CD8-positive, alpha-beta memory T cell (primary cell): ENCODE data around the gene TSPAN3. TPM values are rescaled to one million over a fixed set of nuclear protein-coding genes. Genes with fewer than 3 reads are reported as not detected.

Experiments
- CTCF ChIA-PET: fragments of 350-600 bp; sonication (Branson Sonifier 250); formaldehyde crosslinking; loops from one replicate; lab custom pipeline; 2021; ENCODE audit warnings: antibody characterized with exemption; lab: Charles Lee
- POLR2A ChIA-PET: fragments of 350-600 bp; sonication (Branson Sonifier 250); formaldehyde crosslinking; loops from one replicate; lab custom pipeline; 2021; ENCODE audit warnings: antibody characterized with exemption; lab: Charles Lee
- DNase-seq, 5 donors: peaks; one replicate each; pipeline versions ENCODE4 v3.0.0 to v3.0.0-alpha.2; 2020 to 2022; ENCODE audit warnings: mixed read lengths in 1 of 5
- H3K27ac ChIP-seq: one replicate; pipeline ENCODE4 v1.7.0; 2013; ENCODE audit warnings: low read depth, mild to moderate bottlenecking, low read length, moderate library complexity
- H3K27me3 ChIP-seq: 2 replicates; pipeline ENCODE4 v1.7.0; 2013; ENCODE audit warnings: low read length, mild to moderate bottlenecking; ENCODE audit not compliant: insufficient read depth, poor library complexity, severe bottlenecking
- H3K36me3 ChIP-seq: 2 replicates; pipeline ENCODE4 v1.7.0; 2013; ENCODE audit warnings: mild to moderate bottlenecking, low read length, moderate library complexity; ENCODE audit not compliant: insufficient read depth
- H3K4me1 ChIP-seq: 2 replicates; pipeline ENCODE4 v1.7.0; 2013; ENCODE audit warnings: mild to moderate bottlenecking, low read length, moderate library complexity; ENCODE audit not compliant: insufficient read depth
- H3K4me3 ChIP-seq: 2 replicates; pipeline ENCODE4 v1.7.0; 2013; ENCODE audit warnings: mild to moderate bottlenecking, low read length
- H3K9me3 ChIP-seq: 2 replicates; pipeline ENCODE4 v1.7.0; 2013; ENCODE audit warnings: mild to moderate bottlenecking, low read length
- H3K27ac Mint-ChIP-seq, 8 donors: one replicate each; pipeline ENCODE4 v1.8.0; 2020 to 2021; ENCODE audit warnings: mixed read lengths in 8 of 8, mild to moderate bottlenecking in 6 of 8, inconsistent platforms in 3 of 8, moderate library complexity in 3 of 8
- H3K27me3 Mint-ChIP-seq, 2 donors: one replicate each; pipeline ENCODE4 v1.8.0; 2020 to 2021; ENCODE audit warnings: mixed read lengths in 2 of 2, mild to moderate bottlenecking in 1 of 2, moderate library complexity in 1 of 2
- H3K36me3 Mint-ChIP-seq, 3 donors: one replicate each; pipeline ENCODE4 v1.8.0; 2020 to 2021; ENCODE audit warnings: mixed read lengths in 3 of 3, inconsistent platforms in 1 of 3, mild to moderate bottlenecking in 1 of 3
- H3K4me1 Mint-ChIP-seq, 3 donors: one replicate each; pipeline ENCODE4 v1.8.0; 2020 to 2021; ENCODE audit warnings: mixed read lengths in 3 of 3, inconsistent platforms in 1 of 3, mild to moderate bottlenecking in 1 of 3
- H3K4me3 Mint-ChIP-seq, 7 donors: one replicate each; pipeline ENCODE4 v1.8.0; 2020 to 2021; ENCODE audit warnings: mixed read lengths in 7 of 7, mild to moderate bottlenecking in 6 of 7, moderate library complexity in 4 of 7, inconsistent platforms in 2 of 7
- H3K9me3 Mint-ChIP-seq, 5 donors: one replicate each; pipeline ENCODE4 v1.8.0; 2020 to 2022; ENCODE audit warnings: mixed read lengths in 5 of 5, mild to moderate bottlenecking in 3 of 5, moderate library complexity in 2 of 5, inconsistent platforms in 1 of 5
- polyA plus RNA-seq: library from polyadenylated mRNA; unstranded; fragments of 300-500 nt; fragmentation: Illumina TruSeq; gene quantifications from one replicate; pipeline ENCODE4 v1.2.3, GENCODE V29; 2021
- total RNA-seq, 2 experiments: library from RNA; stranded (reverse); gene quantifications; one replicate each; pipeline ENCODE4 v1.2.3, GENCODE V29; 2021

TSPAN3 gene
- total and polyA plus RNA-seq, 3 experiments from 2014 or later, result 45.2 to 60.5 (median 59.3) TPM

- Histone ChIP-seq H3K27me3 (no peaks in the 10 kb centered on the region), H3K27ac (no peak overlapping the region), H3K4me1 (peaks cover 21% of the 10 kb centered on the region), H3K4me3 (no peak overlapping the region), H3K36me3 (peaks cover 28% of the 10 kb centered on the region), H3K9me3 (no peaks in the 10 kb centered on the region)
- H3K9me3 Mint-ChIP-seq, result no peaks in the 10 kb centered on the region
- no peak overlapping the region for H3K4me3 Mint-ChIP-seq
- DNase-seq, result peak in 1 of 5 donors; percentile 27
- ChIA-PET POLR2A (no interaction called here), CTCF (interaction anchor here (1.2 to 6.6 kb wide), 3 partner anchors 8 to 53 kb away, joined by 3 to 78 read pairs (median 6); partner anchors contain the start of gene PSTPIP1)
- peaks cover 22 to 43% (median 30%) of the 10 kb centered on the region in 3 donors for H3K4me1 Mint-ChIP-seq
- peaks cover 7 to 80% (median 7%) of the 10 kb centered on the region in 3 donors for H3K36me3 Mint-ChIP-seq
- peak overlapping the region; percentile 36 to 84 (median 56) for H3K27ac Mint-ChIP-seq
- no peaks in the 10 kb centered on the region for H3K27me3 Mint-ChIP-seq
Observed at GRCh38 chr15:77027111-77027696, 43.7 kb downstream of the TSPAN3 start.

- peaks cover 23% of the 10 kb centered on the region for H3K36me3 ChIP-seq
- no peaks in the 10 kb centered on the region for H3K9me3 ChIP-seq
- H3K27ac ChIP-seq, result no peak overlapping the region
- Mint-ChIP-seq H3K27me3 (peaks cover 0 to under 1% of the 10 kb centered on the region in 2 donors), H3K4me1 (peaks cover 28 to 49% (median 34%) of the 10 kb centered on the region in 3 donors), H3K9me3 (no peaks in the 10 kb centered on the region), H3K4me3 (no peak overlapping the region), H3K27ac (peak overlapping the region in 6 of 8 donors; percentile 36 to 84 (median 56)), H3K36me3 (peaks cover 7 to 80% (median 9%) of the 10 kb centered on the region in 3 donors)
- peak in 2 of 5 donors; percentile 0 to 43 for DNase-seq
- no peak overlapping the region for H3K4me3 ChIP-seq
- CTCF ChIA-PET, result interaction anchor here (1.2 to 6.6 kb wide), 3 partner anchors 9 to 53 kb away, joined by 3 to 78 read pairs (median 6); partner anchors contain the start of gene PSTPIP1
- POLR2A ChIA-PET, result interaction anchor here (5.6 kb wide), 1 partner anchor 31 kb away, joined by 38 read pairs; the partner anchor contains the start of gene PSTPIP1
- no peaks in the 10 kb centered on the region for H3K27me3 ChIP-seq
- H3K4me1 ChIP-seq, result peaks cover 27% of the 10 kb centered on the region
Observed at GRCh38 chr15:77026501-77027110, 44.3 kb downstream of the TSPAN3 start.

- Mint-ChIP-seq H3K27ac (peak overlapping the region in 7 of 8 donors; percentile 70 to 92 (median 82)), H3K36me3 (peaks cover 7 to 76% (median 9%) of the 10 kb centered on the region in 3 donors), H3K4me3 (peak overlapping the region in 1 of 7 donors; percentile 33), H3K4me1 (peaks cover 34 to 55% (median 41%) of the 10 kb centered on the region in 3 donors), H3K9me3 (no peaks in the 10 kb centered on the region), H3K27me3 (peaks cover 0 to 2% of the 10 kb centered on the region in 2 donors)
- Histone ChIP-seq H3K4me3 (no peak overlapping the region), H3K27ac (no peak overlapping the region), H3K27me3 (no peaks in the 10 kb centered on the region), H3K9me3 (no peaks in the 10 kb centered on the region), H3K4me1 (peaks cover 33% of the 10 kb centered on the region), H3K36me3 (peaks cover 23% of the 10 kb centered on the region)
- ChIA-PET POLR2A (interaction anchor here (5.6 kb wide), 1 partner anchor 31 kb away, joined by 38 read pairs; the partner anchor contains the start of gene PSTPIP1), CTCF (interaction anchor here (1.2 to 6.6 kb wide), 4 partner anchors 9 to 52 kb away, joined by 3 to 78 read pairs (median 34); partner anchors contain the start of gene PSTPIP1)
- DNase-seq, result peak in 1 of 5 donors; percentile 30
Observed at GRCh38 chr15:77025941-77026411, 44.9 kb downstream of the TSPAN3 start.

- H3K4me3 ChIP-seq, result no peak overlapping the region
- H3K36me3 ChIP-seq, result peaks cover 21% of the 10 kb centered on the region
- DNase-seq, result peak in 2 of 5 donors; percentile 0 to 36
- H3K27me3 Mint-ChIP-seq, result peaks cover 0 to 2% of the 10 kb centered on the region in 2 donors
- no peaks in the 10 kb centered on the region for H3K27me3 ChIP-seq
- H3K27ac Mint-ChIP-seq, result peak overlapping the region; percentile 39 to 92 (median 84)
- no peaks in the 10 kb centered on the region for H3K9me3 Mint-ChIP-seq
- peaks cover 40% of the 10 kb centered on the region for H3K4me1 ChIP-seq
- H3K36me3 Mint-ChIP-seq, result peaks cover 7 to 80% (median 11%) of the 10 kb centered on the region in 3 donors
- POLR2A ChIA-PET, result interaction anchor here (5.6 kb wide), 1 partner anchor 30 kb away, joined by 38 read pairs; the partner anchor contains the start of gene PSTPIP1
- H3K4me3 Mint-ChIP-seq, result no peak overlapping the region
- no peak overlapping the region for H3K27ac ChIP-seq
- CTCF ChIA-PET, result interaction anchor here (1.9 to 6.6 kb wide), 5 partner anchors 12 to 120 kb away, joined by 4 to 78 read pairs (median 21); partner anchors contain the start of gene PSTPIP1
- H3K4me1 Mint-ChIP-seq, result peaks cover 41 to 62% (median 46%) of the 10 kb centered on the region in 3 donors
- H3K9me3 ChIP-seq, result no peaks in the 10 kb centered on the region
Observed at GRCh38 chr15:77025083-77025901, 45.6 kb downstream of the TSPAN3 start.

GRCh38 chr15:77024273-77025082, 46.4 kb downstream of the TSPAN3 start:
- Mint-ChIP-seq H3K27ac (peak overlapping the region; percentile 87 to 100 (median 98)), H3K36me3 (peaks cover 7 to 80% (median 10%) of the 10 kb centered on the region in 3 donors), H3K4me1 (peaks cover 49 to 70% (median 54%) of the 10 kb centered on the region in 3 donors), H3K27me3 (peaks cover 0 to 2% of the 10 kb centered on the region in 2 donors), H3K4me3 (peak overlapping the region in 3 of 7 donors; percentile 20 to 55 (median 41)), H3K9me3 (no peaks in the 10 kb centered on the region)
- Histone ChIP-seq H3K4me1 (peaks cover 48% of the 10 kb centered on the region), H3K4me3 (no peak overlapping the region), H3K27ac (peak overlapping the region; percentile 54), H3K27me3 (no peaks in the 10 kb centered on the region), H3K9me3 (no peaks in the 10 kb centered on the region), H3K36me3 (peaks cover 22% of the 10 kb centered on the region)
- DNase-seq, result peak; percentile 54 to 76 (median 62)
- ChIA-PET CTCF (interaction anchor here (0.9 to 6.6 kb wide), 16 partner anchors 7 to 119 kb away, joined by 3 to 78 read pairs (median 4); partner anchors contain the start of gene PSTPIP1), POLR2A (interaction anchor here (1.2 to 5.6 kb wide), 2 partner anchors 26 to 29 kb away, joined by 3 to 38 read pairs; partner anchors contain the start of gene PSTPIP1)

- no peaks in the 10 kb centered on the region for H3K27me3 ChIP-seq
- peak overlapping the region; percentile 21 to 69 (median 53) for H3K4me3 Mint-ChIP-seq
- peaks cover 57 to 77% (median 62%) of the 10 kb centered on the region in 3 donors for H3K4me1 Mint-ChIP-seq
- no peaks in the 10 kb centered on the region for H3K9me3 Mint-ChIP-seq
- no peak overlapping the region for H3K4me3 ChIP-seq
- H3K36me3 Mint-ChIP-seq, result peaks cover 7 to 80% (median 14%) of the 10 kb centered on the region in 3 donors
- DNase-seq, result peak in 2 of 5 donors; percentile 21 to 54
- ChIA-PET CTCF (interaction anchor here (0.7 to 6.6 kb wide), 18 partner anchors 8 to 520 kb away, joined by 3 to 78 read pairs (median 4); partner anchors contain the start of gene PSTPIP1), POLR2A (interaction anchor here (1.2 to 5.6 kb wide), 2 partner anchors 25 to 28 kb away, joined by 3 to 38 read pairs; partner anchors contain the start of gene PSTPIP1)
- H3K27me3 Mint-ChIP-seq, result peaks cover 0 to 2% of the 10 kb centered on the region in 2 donors
- H3K4me1 ChIP-seq, result peaks cover 56% of the 10 kb centered on the region
- peak overlapping the region; percentile 54 for H3K27ac ChIP-seq
- H3K9me3 ChIP-seq, result no peaks in the 10 kb centered on the region
- peaks cover 22% of the 10 kb centered on the region for H3K36me3 ChIP-seq
- H3K27ac Mint-ChIP-seq, result peak overlapping the region; percentile 92 to 100 (median 98)
Observed at GRCh38 chr15:77023576-77024272, 47.2 kb downstream of the TSPAN3 start.
